Activated T-helper 1 cell treated with anti-CD3 and anti-CD28 coated beads, Interleukin-12 subunit alpha, Interleukin-12 subunit beta, Interleukin-2, Interleukin-4 antibody, amounts not matched to agents 30 ng/mL and 10 ng/mL and 1 ng/mL, durations not matched to agents 14 hours and 24 hours and 36 hours (primary cell): ENCODE results near the gene GNAO1. TPM values are rescaled to one million over a fixed set of nuclear protein-coding genes. Genes with fewer than 3 reads are reported as not detected.

Experiments used
- DNase-seq: peaks from one replicate; pipeline ENCODE4 v3.0.0; 2021; ENCODE audit warnings: low spot score
- H3K27ac Mint-ChIP-seq: one replicate; pipeline ENCODE4 v1.8.0; 2021; ENCODE audit warnings: mild to moderate bottlenecking, mixed read lengths
- H3K27me3 Mint-ChIP-seq: one replicate; pipeline ENCODE4 v1.8.0; 2022; ENCODE audit warnings: mild to moderate bottlenecking, moderate library complexity, mixed read lengths; ENCODE audit not compliant: insufficient read depth
- H3K36me3 Mint-ChIP-seq: one replicate; pipeline ENCODE4 v1.8.0; 2021; ENCODE audit warnings: low read depth, mixed read lengths
- H3K4me1 Mint-ChIP-seq: one replicate; pipeline ENCODE4 v1.8.0; 2021; ENCODE audit warnings: low read depth, mixed read lengths
- H3K4me3 Mint-ChIP-seq: one replicate; pipeline ENCODE4 v1.8.0; 2021; ENCODE audit warnings: mild to moderate bottlenecking, moderate library complexity, mixed read lengths
- H3K9me3 Mint-ChIP-seq: one replicate; pipeline ENCODE4 v1.8.0; 2021; ENCODE audit warnings: mixed read lengths
- intact Hi-C: fragments of 100-400 bp; cut with micrococcal nuclease; formaldehyde crosslinking; loops from one replicate; pipeline ENCODE4 v1.15.1; 2024
- total RNA-seq: library from RNA; stranded (reverse); gene quantifications from 2 replicates; pipeline ENCODE4 v1.2.3, GENCODE V29; 2022

GNAO1 gene
- total RNA-seq, result 1.7 and 2.0 TPM in 2 replicates

DNA sequence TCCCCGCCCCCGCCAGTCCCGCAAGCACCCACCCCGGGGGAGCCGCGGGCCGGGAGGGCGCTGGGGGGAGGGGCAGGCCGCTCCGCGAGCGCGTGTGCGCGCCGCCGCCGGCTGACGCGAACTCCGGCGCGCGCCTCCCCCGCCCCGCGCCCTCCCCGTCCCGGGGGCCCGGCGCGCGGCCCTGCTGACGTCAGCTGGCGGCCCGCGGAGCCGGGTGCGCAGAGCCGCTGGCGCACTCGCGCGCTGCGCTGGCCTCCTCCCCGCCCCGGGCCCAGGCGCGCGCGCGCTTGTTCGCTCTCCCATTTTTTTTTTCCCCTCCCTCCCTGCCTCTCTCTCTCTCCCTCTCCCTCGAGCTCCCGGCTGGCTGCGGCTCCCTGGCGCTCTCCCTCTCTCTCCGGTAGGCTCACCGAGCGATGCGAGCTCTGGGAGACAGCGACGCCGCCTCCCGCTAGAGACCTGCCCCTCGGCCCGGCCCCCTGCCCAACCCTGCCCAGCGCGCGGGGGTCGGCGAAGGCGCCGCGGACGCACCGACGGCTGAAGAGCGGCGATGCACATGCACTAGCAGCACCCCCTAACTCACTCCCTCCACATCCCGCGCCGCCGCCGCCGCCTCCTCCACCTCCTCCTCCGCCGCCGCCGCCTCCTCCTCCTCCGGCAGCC is at the start of gene GNAO1:
TSS of gene GNAO1 (plus strand) at position 334 of the 660 bp plus-strand sequence. CDS start 747 bp downstream, outside the sequence.
- Mint-ChIP-seq H3K27ac (peak within 1 kb of the TSS; percentile 44), H3K36me3 (peaks cover 2% of the 10 kb centered on the region), H3K9me3 (no peaks in the 10 kb centered on the region), H3K4me3 (peak within 1 kb of the TSS; percentile 72), H3K4me1 (peaks cover 31% of the 10 kb centered on the region), H3K27me3 (peaks cover 78% of the 10 kb centered on the region)
- intact Hi-C loops, result loop anchor here (5.0 to 10.0 kb wide), 2 partner anchors 716 to 1254 kb away; partner anchors contain the start of gene MMP2
- DNase-seq, result peak; percentile 37

DNA sequence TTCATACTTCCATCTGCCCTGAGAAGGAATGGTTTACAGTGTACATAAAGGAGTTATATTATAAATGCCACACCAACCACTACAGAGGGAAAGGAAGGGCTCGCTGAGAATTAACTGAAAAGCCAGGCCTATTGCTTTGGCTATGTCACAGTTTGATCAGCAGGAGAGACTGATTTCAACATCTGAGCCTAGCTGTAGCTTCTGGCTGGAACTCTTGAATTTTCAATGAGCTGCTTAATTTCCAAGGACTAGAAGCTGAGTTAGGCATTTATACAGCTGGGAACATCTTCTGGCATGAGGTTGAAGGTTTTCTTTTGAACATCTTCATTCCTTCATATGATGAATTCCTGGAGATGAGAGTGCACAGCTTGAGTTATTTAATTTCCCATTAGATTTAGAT is 47.6 kb upstream of the GNAO1 start:
- Mint-ChIP-seq H3K4me3 (no peak overlapping the region), H3K27ac (no peak overlapping the region), H3K9me3 (no peaks in the 10 kb centered on the region), H3K4me1 (no peaks in the 10 kb centered on the region), H3K36me3 (no peaks in the 10 kb centered on the region), H3K27me3 (peaks cover 37% of the 10 kb centered on the region)
- no peak for DNase-seq
- intact Hi-C loops, result no loop called here

DNA sequence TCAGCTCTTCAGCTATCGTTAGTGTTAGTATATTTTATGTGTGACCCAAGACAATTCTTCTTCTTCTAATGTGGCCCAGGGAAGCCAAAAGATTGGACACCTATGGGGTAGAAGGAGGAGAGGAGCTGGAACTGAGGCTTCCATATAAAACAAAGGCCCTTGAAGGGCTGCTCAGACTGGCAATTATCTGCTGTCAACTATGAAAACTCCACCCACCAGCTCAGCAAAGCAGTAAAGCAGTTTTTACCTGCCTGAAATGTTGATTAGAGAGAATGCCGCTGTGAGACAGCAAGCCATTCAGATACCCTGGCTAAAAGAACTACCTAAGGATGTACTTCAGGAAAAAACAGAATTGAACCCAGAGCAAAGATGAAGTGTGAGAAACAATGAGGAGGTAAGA is 45.9 kb upstream of the GNAO1 start:
- no peak overlapping the region for H3K27ac Mint-ChIP-seq
- no peaks in the 10 kb centered on the region for H3K9me3 Mint-ChIP-seq
- no peaks in the 10 kb centered on the region for H3K4me1 Mint-ChIP-seq
- intact Hi-C loops, result no loop called here
- no peak for DNase-seq
- H3K4me3 Mint-ChIP-seq, result no peak overlapping the region
- peaks cover 44% of the 10 kb centered on the region for H3K27me3 Mint-ChIP-seq
- H3K36me3 Mint-ChIP-seq, result no peaks in the 10 kb centered on the region

DNA sequence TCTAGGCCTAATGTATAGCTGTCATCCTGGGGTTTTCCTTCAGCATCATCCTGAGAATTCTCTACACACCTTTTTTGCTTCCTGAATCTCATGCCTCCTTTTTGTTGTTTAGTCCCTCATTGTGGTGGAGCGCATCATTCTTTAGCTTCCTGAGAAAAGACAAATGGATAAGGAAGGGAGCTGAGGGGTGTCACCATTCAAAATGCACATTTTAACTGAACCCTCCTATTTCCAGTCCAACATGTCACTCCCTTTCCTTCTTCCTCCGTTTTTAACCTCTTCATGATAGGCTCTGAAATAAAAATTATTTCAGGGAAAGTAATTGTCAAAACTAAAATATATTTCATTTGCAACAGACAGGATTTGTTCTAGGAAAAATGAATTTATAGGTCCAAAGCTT is 39.7 kb upstream of the GNAO1 start:
- Mint-ChIP-seq H3K27ac (no peak overlapping the region), H3K4me1 (no peaks in the 10 kb centered on the region), H3K9me3 (no peaks in the 10 kb centered on the region), H3K36me3 (no peaks in the 10 kb centered on the region), H3K27me3 (peaks cover 29% of the 10 kb centered on the region), H3K4me3 (no peak overlapping the region)
- intact Hi-C loops, result no loop called here
- DNase-seq, result no peak

DNA sequence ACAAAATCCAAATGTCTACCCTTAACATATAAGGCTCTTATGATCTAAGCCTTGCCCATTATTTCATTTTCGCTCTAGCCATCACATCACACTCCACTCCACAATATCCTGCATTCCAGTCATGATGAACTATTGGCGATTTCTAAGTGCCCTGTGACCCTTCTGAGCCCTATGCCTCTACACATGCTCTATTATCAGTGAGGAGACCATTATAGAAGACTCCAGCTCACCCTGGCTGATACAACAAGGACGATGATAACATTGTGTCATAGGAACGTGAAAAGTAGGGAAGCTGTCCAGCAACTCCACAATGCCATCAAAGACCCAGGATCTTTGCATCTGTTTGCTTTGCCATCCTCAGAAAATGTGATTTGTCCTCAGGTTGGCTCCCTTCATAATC is 29.6 kb upstream of the GNAO1 start:
- Mint-ChIP-seq H3K27ac (no peak overlapping the region), H3K4me3 (no peak overlapping the region), H3K27me3 (peaks cover 12% of the 10 kb centered on the region), H3K9me3 (no peaks in the 10 kb centered on the region), H3K4me1 (no peaks in the 10 kb centered on the region), H3K36me3 (no peaks in the 10 kb centered on the region)
- intact Hi-C loops, result no loop called here
- DNase-seq, result no peak

DNA sequence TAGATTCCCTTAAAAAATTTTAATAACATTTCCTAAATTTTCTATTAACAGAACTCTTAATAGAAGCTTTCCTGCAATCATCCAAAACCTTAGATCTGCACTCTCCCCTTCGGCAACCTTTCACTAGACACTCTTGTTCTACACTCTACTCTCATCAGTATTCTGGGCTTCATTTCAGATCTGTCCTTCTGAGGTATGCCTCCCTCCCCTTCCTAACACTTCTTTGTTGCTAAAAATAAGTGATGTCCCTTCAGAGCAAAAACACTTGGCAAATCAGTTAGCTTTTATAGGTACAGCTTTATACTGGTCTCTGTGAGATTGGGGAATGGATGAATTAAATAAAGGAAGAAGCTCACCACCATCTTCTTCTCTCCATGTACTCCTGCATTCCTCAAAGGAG is 28.2 kb upstream of the GNAO1 start:
- Mint-ChIP-seq H3K4me3 (no peak overlapping the region), H3K27me3 (peaks cover 17% of the 10 kb centered on the region), H3K4me1 (no peaks in the 10 kb centered on the region), H3K27ac (no peak overlapping the region), H3K9me3 (no peaks in the 10 kb centered on the region), H3K36me3 (no peaks in the 10 kb centered on the region)
- DNase-seq, result no peak
- intact Hi-C loops, result no loop called here

DNA sequence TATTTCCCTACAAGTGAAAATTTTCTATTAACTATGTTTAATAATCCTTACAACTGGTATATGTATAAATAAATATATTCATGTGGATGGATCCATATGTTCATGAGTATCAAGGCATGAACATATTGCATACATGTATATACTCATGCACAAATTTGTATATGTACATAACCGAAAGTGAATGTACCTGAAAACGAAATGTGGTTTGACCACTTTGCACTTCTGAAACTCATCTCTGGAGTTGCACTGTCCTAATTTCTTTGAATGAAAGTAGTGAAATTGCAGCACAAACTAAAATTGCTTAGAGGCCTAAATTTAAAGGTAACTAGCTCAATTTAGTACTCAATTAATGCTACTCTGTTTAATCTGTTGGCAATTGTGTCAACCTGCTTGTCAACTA is 27.4 kb upstream of the GNAO1 start:
- Mint-ChIP-seq H3K9me3 (no peaks in the 10 kb centered on the region), H3K27ac (no peak overlapping the region), H3K36me3 (no peaks in the 10 kb centered on the region), H3K4me1 (no peaks in the 10 kb centered on the region), H3K27me3 (peaks cover 17% of the 10 kb centered on the region), H3K4me3 (no peak overlapping the region)
- intact Hi-C loops, result no loop called here
- DNase-seq, result no peak

DNA sequence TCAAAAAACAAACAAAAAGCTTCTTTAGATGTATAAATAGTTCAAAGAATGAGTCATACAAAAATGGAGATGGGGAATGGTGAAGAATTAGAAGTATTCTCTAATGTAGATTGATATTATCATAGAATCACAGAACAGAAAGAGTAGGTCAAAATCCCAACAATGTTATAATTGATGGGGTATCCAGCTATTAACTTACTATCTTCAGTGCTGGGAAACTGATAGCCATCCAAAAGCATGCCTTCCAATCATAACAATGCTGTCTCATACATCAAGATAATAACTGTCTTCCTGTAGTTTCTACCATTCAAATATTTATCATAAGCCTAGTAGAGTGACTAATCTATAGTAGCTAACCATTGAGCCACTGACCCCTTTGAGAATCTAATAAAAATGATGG is 26.7 kb upstream of the GNAO1 start:
- Mint-ChIP-seq H3K4me3 (no peak overlapping the region), H3K9me3 (no peaks in the 10 kb centered on the region), H3K27ac (no peak overlapping the region)

DNA sequence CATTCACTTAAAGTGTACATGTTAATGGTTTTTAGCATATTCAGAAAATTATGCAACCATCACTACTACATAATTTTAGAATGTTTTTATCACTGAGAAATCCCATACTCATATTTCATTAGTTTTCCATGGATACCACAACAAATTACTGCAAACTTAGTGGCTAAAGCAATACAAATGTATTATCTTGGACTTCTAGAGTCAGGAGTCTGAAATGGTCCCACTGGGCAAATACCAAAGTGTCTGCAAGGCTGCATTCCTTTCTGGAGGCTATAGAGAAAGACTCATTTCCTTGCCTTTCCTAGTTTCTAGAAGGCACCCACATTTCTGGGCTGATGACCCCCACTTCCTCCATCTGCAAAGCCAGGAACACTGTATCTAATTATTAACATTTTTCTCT is 16.9 kb upstream of the GNAO1 start:
- H3K4me1 Mint-ChIP-seq, result no peaks in the 10 kb centered on the region
- no peak overlapping the region for H3K4me3 Mint-ChIP-seq
- intact Hi-C loops, result no loop called here
- peaks cover 27% of the 10 kb centered on the region for H3K27me3 Mint-ChIP-seq
- no peak overlapping the region for H3K27ac Mint-ChIP-seq
- H3K36me3 Mint-ChIP-seq, result no peaks in the 10 kb centered on the region
- H3K9me3 Mint-ChIP-seq, result peaks cover 7% of the 10 kb centered on the region
- no peak for DNase-seq

More for the DNA sequence above, 26.7 kb upstream of the GNAO1 start:
- Mint-ChIP-seq H3K27me3 (peaks cover 17% of the 10 kb centered on the region), H3K36me3 (no peaks in the 10 kb centered on the region), H3K4me1 (no peaks in the 10 kb centered on the region)
- DNase-seq, result no peak
- intact Hi-C loops, result no loop called here

DNA sequence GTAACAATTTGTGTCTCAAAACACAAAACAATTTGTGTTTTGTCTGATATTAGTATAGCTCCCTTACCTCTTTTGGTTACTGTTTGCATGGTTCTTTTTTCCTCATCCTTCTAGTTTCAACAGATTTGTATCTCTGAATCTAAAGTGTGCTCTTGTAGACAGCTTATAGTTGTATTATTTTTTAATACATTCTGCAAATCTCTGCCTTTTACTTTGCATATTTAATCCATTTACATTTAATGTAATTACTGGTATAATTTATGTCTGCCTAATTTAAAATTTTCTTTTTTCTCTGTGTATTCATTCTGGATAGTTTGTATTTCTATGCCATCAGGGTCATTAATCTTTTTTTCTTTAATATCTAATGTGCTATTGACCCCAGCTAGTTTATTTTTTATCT is 9.9 kb upstream of the GNAO1 start:
- peaks cover 7% of the 10 kb centered on the region for H3K9me3 Mint-ChIP-seq
- H3K36me3 Mint-ChIP-seq, result no peaks in the 10 kb centered on the region
- no peak overlapping the region for H3K4me3 Mint-ChIP-seq
- H3K27me3 Mint-ChIP-seq, result peaks cover 41% of the 10 kb centered on the region
- DNase-seq, result no peak
- no peaks in the 10 kb centered on the region for H3K4me1 Mint-ChIP-seq
- H3K27ac Mint-ChIP-seq, result no peak overlapping the region
- intact Hi-C loops, result no loop called here

DNA sequence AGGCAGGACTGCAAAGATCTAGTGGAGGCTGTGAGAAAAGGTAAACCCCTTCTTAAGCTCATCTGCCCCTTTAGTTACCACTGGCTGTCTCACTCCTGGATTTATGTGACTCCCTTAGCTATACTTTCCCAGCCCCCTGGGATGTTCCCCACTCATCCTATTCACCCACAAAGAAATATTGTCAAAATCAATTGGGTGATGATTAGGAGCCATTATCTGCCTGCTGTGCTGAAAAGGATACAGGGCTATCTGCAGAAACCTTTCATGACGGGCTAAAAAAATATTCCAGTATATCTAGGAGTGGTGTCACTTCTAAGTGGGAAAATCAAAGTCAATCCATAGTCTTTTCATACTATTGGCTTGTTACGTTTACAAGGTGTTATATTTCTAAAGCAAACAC is 8.0 kb upstream of the GNAO1 start:
- H3K27ac Mint-ChIP-seq, result no peak overlapping the region
- H3K4me1 Mint-ChIP-seq, result no peaks in the 10 kb centered on the region
- H3K4me3 Mint-ChIP-seq, result no peak overlapping the region
- H3K9me3 Mint-ChIP-seq, result peaks cover 7% of the 10 kb centered on the region
- intact Hi-C loops, result no loop called here
- H3K36me3 Mint-ChIP-seq, result no peaks in the 10 kb centered on the region
- DNase-seq, result no peak
- peaks cover 46% of the 10 kb centered on the region for H3K27me3 Mint-ChIP-seq

DNA sequence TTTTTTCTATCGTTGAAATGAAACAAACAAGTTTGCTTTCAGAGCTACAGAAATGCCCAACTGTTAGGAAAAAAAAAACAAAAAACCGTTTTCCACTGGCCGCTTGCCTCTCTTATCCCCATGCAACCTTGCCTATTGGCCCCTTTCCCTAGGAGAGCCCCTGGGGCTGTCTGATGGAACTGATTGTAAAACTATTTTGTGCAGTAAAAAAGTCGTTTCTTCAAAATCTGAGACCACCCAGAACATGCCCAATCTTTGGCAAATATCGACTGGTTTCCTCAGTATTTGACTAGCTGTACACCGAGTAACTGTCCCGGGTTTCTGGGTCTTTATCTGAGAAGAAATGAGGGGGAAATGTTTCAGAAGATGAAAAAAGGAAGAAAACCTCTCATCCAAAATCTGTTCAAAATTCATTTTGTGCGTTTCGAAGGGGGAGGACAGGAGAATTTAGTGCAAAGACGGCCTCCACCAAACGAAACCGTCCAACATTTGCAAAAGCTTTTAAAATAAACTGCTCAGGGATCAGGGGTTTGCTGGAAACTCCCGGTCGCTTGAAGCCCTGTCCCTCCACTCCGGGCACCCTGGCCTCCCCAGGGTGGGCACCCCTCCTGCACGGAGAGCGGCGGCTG is 1.1 kb upstream of the GNAO1 start:
- no peak overlapping the region for H3K27ac Mint-ChIP-seq
- peaks cover 78% of the 10 kb centered on the region for H3K27me3 Mint-ChIP-seq
- H3K4me1 Mint-ChIP-seq, result peaks cover 31% of the 10 kb centered on the region
- no peaks in the 10 kb centered on the region for H3K9me3 Mint-ChIP-seq
- no peak for DNase-seq
- intact Hi-C loops, result loop anchor here (1.0 to 10.0 kb wide), 3 partner anchors 9 to 1253 kb away; partner anchors contain the start of gene MMP2
- peak overlapping the region; percentile 71 for H3K4me3 Mint-ChIP-seq
- peaks cover 2% of the 10 kb centered on the region for H3K36me3 Mint-ChIP-seq

DNA sequence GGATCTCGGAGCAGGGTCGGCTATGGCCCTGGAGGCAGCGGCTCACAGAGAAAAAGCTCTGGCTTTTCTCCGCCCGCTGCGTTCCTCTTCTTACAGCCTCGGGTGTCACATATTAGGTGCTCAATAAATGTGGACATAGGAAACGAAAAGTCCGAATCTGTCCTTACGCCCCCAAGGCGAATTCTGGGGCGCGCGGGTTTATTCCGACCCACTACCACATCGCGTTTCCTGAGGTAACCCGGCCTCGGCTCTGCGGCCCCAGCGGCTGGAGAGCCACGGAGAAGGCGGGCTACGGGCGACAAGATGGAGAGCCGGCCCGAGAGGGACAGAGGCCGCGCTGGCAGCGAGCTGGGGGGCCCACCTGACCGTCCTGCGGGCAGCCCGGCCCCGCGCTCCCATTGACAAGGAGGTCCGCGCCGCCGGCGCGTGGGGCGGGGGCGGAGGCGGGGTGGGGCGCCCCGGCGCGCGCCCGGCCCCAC is 573 bp upstream of the GNAO1 start:
- no peak for DNase-seq
- peak overlapping the region; percentile 66 for H3K4me3 Mint-ChIP-seq

More for the DNA sequence above, 573 bp upstream of the GNAO1 start:
- peaks cover 2% of the 10 kb centered on the region for H3K36me3 Mint-ChIP-seq
- peaks cover 78% of the 10 kb centered on the region for H3K27me3 Mint-ChIP-seq
- peaks cover 31% of the 10 kb centered on the region for H3K4me1 Mint-ChIP-seq
- peak overlapping the region; percentile 40 for H3K27ac Mint-ChIP-seq
- H3K9me3 Mint-ChIP-seq, result no peaks in the 10 kb centered on the region
- intact Hi-C loops, result loop anchor here (1.0 to 10.0 kb wide), 3 partner anchors 9 to 1253 kb away; partner anchors contain the start of gene MMP2
